ENCODE data around the gene SOX30.
A peak's percentile ranks its signal among the peaks of the same experiment; 100 is the strongest.

SOX30 gene

DNA sequence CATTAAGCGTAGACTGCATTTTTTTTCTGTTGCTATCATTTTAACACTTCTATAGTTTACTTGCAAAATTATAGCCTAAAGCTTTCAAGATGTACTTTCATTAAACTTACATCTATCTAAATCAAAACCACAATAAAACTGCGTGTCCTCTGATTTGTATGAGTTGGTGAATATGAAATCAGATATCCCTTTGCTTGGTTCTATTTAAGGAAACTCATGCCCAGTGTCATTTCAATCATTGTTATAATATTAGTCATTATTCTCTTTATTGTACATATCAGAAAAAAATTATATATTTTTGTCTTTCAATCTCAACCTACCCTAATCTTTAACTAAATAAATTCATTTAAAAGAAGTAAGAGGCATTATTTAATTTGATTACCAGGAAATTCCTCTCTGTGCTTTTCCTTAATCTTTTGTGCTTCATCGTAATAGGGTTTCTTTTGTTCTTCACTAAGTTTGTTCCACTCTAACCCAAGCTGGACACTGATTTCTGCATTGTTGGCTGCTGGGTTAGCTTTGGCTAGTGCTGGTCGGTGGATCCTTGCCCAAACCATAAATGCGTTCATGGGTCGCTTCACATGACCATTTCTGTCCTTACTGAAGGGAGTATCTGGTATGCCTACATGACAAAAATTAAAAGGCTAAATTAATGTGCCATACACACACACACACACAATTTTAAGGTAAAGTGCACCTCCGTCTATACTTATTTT is 3.8 kb downstream of the SOX30 start:
- H3K36me3 Mint-ChIP-seq: peaks cover 14 to 18% of the 10 kb centered on the region in 2 donors
- DNase-seq (no peak), ATAC-seq (replicated peaks) (no peak)
- no peak overlapping the region for H3K4me3 Mint-ChIP-seq
- peak overlapping the region; percentile 47 for H3K27ac Mint-ChIP-seq
- H3K27me3 Mint-ChIP-seq: no peaks in the 10 kb centered on the region
- peaks cover 20 to 43% of the 10 kb centered on the region in 2 donors for H3K4me1 Mint-ChIP-seq
- H3K9me3 Mint-ChIP-seq: peaks cover 10 to 14% of the 10 kb centered on the region in 2 donors

DNA sequence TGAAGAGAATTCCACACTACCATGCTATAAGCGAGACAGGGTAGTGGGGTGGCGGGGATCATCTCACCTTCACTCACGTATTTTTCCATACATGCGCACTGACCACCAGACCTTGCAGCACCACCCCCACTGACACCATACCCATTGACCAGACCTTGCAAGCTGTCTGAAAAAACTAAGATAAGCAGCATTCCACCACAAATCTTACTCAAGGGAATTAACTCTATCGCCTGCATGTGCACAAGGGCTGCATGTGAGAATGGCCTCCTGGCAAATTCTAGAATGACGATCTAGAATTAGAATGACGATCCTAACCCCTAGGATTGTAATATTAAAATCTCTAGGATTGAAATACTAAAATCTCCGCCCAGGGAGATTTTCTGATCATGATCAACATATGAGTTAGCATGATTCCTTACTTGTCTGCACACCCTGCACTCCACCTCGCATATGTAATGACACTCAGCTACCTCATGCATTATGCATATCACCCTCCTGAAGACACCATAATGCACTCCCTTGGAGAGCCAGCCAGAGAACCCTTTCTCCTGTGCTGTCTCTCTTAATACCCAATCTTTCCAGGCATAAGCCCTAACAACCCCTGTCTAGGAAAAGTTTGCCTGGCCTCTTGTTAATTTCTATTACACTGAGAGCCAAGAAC is 11.7 kb downstream of the SOX30 start:
- no peak overlapping the region for H3K4me3 Mint-ChIP-seq
- H3K4me1 Mint-ChIP-seq: peaks cover 3 to 25% of the 10 kb centered on the region in 2 donors
- no peaks in the 10 kb centered on the region for H3K9me3 Mint-ChIP-seq
- H3K36me3 Mint-ChIP-seq: no peaks in the 10 kb centered on the region
- DNase-seq: no peak
- no peak for ATAC-seq (replicated peaks)
- no peaks in the 10 kb centered on the region for H3K27me3 Mint-ChIP-seq
- no peak overlapping the region for H3K27ac Mint-ChIP-seq

DNA sequence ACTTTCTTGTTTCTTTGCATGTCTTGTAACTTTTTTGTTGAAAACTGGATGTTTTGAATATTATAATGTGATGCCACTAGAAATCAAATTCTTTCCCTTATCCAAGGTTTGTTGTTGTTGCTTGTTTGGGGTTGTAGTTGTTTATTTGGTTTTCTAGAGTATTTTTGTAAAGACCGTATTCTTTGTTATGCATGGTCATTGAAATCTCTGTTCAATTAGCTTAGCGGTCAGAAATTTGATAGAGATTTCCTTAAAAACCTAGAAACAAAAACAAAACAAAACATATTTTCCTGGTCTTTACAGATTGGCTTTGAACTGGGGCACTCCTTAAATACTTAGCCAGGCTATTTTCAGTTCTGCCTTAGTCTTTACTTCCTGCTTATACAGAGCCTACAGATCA is 21.9 kb downstream of the SOX30 start:
- peaks cover 3 to 12% of the 10 kb centered on the region in 2 donors for H3K4me1 Mint-ChIP-seq
- no peaks in the 10 kb centered on the region for H3K36me3 Mint-ChIP-seq
- no peak overlapping the region for H3K27ac Mint-ChIP-seq
- DNase-seq (no peak), ATAC-seq (replicated peaks) (no peak)
- peaks cover 0 to 2% of the 10 kb centered on the region in 2 donors for H3K9me3 Mint-ChIP-seq
- no peak overlapping the region for H3K4me3 Mint-ChIP-seq
- H3K27me3 Mint-ChIP-seq: no peaks in the 10 kb centered on the region

DNA sequence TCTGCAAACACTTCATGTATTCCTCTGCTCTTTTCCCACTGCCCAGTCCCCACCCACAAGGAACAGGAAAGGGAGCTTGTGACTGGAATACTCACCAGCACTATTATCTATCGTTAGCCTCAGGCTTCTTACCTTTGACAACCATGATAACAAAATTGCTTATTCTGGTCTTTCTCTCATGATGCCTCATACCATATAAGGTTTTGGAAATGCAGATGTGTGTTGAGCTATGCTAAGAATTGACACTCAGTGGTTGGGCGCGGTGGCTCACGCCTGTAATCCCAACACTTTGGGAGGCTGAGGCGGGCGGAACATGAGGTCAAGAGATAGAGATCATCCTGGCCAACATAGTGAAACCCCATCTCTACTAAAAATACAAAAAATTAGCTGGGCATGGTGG is 25.4 kb downstream of the SOX30 start:
- H3K4me3 Mint-ChIP-seq: no peak overlapping the region
- H3K27me3 Mint-ChIP-seq: no peaks in the 10 kb centered on the region
- H3K4me1 Mint-ChIP-seq: peaks cover 3 to 17% of the 10 kb centered on the region in 2 donors
- no peak overlapping the region for H3K27ac Mint-ChIP-seq
- peaks cover 0 to 7% of the 10 kb centered on the region in 2 donors for H3K9me3 Mint-ChIP-seq
- no peak for DNase-seq
- ATAC-seq (replicated peaks): no peak
- H3K36me3 Mint-ChIP-seq: no peaks in the 10 kb centered on the region

DNA sequence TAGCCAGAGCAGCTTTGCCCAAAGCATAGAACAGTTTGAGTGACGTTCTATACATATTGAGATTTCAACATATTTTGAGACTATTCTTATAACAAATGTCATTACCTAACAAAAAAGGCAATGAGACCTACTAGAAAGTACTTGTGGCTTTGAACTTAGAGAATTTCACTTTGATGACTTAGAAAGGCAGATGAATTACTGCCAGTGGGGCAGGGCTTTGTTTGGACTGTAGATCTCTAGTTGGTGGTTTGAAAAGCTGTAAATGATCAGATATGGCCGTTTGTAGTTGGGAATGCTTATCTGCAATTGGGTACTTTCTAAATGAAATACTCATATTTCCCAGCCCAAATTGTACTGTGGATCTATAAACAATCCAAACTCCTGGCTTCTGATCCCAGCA is 28.1 kb downstream of the SOX30 start:
- ATAC-seq (replicated peaks) (no peak), DNase-seq (no peak)
- H3K27me3 Mint-ChIP-seq: no peaks in the 10 kb centered on the region
- no peak overlapping the region for H3K4me3 Mint-ChIP-seq
- peaks cover 0 to 4% of the 10 kb centered on the region in 2 donors for H3K9me3 Mint-ChIP-seq
- H3K27ac Mint-ChIP-seq: no peak overlapping the region
- H3K4me1 Mint-ChIP-seq: peaks cover 5 to 18% of the 10 kb centered on the region in 2 donors
- H3K36me3 Mint-ChIP-seq: no peaks in the 10 kb centered on the region

DNA sequence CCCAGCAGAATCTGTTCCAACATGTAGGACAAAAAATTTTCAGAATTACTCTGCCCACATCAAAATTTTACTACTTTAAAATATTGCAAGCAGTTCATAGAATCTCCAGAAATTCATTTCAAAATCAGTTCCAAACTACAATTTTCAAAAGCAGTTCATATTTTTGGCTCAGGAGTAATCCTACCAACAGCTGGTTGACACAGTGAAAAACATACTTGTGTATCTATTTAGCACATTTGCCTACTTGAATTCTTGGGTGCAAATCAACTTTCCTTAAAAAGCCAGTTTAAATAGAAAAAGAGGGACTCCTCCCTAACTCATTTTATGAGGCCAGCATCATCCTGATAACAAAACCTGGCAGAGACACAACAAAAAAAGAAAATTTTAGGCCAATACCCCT is 31.5 kb downstream of the SOX30 start:
- ATAC-seq (replicated peaks) (no peak), DNase-seq (no peak)
- H3K36me3 Mint-ChIP-seq: no peaks in the 10 kb centered on the region
- no peaks in the 10 kb centered on the region for H3K27me3 Mint-ChIP-seq
- H3K4me3 Mint-ChIP-seq: no peak overlapping the region
- no peak overlapping the region for H3K27ac Mint-ChIP-seq
- H3K4me1 Mint-ChIP-seq: peaks cover 8 to 27% of the 10 kb centered on the region in 2 donors
- peaks cover 0 to 8% of the 10 kb centered on the region in 2 donors for H3K9me3 Mint-ChIP-seq

DNA sequence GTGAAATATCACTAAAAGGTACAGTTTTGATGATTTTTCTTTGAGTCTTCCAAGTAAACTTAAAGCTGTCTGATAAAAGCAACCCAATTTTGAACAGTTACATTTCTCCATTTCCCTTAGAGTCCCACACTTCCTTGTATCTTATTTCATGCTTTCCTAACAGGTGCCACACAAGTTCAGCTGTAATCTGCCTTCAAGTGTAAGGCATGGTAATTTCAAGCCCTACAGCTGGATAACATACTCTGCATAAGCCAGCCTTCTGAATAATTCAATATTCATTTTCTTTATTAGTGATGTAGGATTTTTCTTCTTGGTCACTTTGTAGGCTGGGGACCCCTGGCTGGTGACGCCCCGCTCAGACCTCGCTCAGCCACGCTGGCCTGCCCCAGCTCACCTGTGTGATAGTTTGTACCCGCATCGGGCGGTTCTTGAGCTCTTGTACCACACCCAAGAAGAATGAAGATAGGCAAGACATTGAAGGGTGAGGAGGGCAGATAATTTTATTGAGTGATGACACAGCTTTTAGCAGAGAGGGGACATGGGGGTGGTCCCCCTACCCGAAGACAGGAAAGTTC is 34.0 kb downstream of the SOX30 start:
- Mint-ChIP-seq H3K4me3 (no peak overlapping the region), H3K27ac (peak overlapping the region; percentile 52), H3K9me3 (peaks cover 0 to 8% of the 10 kb centered on the region in 2 donors), H3K27me3 (no peaks in the 10 kb centered on the region), H3K4me1 (peaks cover 16 to 38% of the 10 kb centered on the region in 2 donors), H3K36me3 (no peaks in the 10 kb centered on the region)
- no peak for ATAC-seq (replicated peaks)
- no peak for DNase-seq

DNA sequence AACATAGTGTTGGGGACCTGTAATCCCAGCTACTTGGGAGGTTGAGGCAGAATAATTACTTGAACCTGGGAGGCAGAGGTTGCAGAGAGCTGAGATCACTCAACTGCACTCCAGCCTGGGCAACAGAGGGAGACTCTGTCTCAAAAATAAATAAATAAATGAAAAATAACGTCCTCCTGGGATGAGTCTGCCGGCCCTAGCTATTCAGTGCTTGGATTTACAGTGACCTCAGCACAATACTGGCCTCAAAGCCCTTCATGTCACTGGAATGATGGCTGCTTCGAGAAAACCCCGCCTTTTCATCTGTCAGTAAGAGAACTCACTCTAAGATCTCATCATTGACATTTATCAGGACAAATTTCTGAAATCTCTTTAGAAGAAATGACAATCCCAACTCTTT is 35.5 kb downstream of the SOX30 start:
- ATAC-seq (replicated peaks) (no peak), DNase-seq (no peak)
- peaks cover 0 to 3% of the 10 kb centered on the region in 2 donors for H3K9me3 Mint-ChIP-seq
- no peak overlapping the region for H3K4me3 Mint-ChIP-seq
- H3K36me3 Mint-ChIP-seq: no peaks in the 10 kb centered on the region
- H3K27me3 Mint-ChIP-seq: no peaks in the 10 kb centered on the region
- peaks cover 22 to 51% of the 10 kb centered on the region in 2 donors for H3K4me1 Mint-ChIP-seq
- no peak overlapping the region for H3K27ac Mint-ChIP-seq

DNA sequence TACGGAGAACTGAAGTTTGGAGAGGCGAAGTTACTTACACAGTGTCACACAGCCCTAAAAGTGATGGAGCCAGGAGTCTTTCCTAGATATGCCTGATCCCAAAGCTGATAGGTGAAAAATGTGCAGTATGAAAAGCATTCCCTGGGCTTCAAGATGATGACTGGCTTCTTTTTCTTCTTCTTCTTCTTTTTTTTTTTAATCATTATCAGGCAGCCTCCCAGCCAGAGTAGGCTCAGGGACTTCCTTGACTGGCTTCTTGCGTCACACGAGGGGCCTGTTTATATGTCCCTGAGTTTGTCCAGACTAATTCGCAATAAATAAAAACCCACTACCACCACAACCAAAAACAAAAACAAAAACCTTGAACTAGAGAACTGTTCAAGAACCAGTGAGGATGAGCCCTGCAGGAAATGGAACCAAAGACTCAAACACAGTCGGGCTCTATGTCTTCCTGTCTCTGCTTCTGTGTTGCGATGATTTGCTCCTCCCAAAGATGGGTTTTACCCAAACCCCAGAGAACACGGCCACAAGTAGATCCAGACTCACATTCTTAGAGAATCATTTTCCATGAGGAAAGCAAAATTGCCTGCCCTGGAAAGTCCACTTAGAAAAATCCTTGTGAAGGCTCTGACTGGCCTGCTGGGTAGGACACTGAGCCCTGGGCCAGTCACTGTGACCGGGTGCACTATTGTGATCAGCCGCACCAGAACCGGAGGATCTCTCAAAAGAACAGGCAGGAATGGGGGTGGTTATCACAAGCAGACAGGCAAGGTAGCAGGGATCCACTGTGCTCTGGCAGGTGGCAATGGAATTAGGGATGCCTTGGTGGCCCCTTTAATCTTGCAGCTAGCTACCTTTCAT is 38.6 kb downstream of the SOX30 start:
- H3K4me1 Mint-ChIP-seq: peaks cover 31 to 55% of the 10 kb centered on the region in 2 donors
- H3K27me3 Mint-ChIP-seq: no peaks in the 10 kb centered on the region
- ATAC-seq (replicated peaks): no peak
- no peaks in the 10 kb centered on the region for H3K36me3 Mint-ChIP-seq
- H3K9me3 Mint-ChIP-seq: peaks cover 0 to 2% of the 10 kb centered on the region in 2 donors
- DNase-seq: no peak
- H3K27ac Mint-ChIP-seq: peak overlapping the region; percentile 53
- peak overlapping the region in 1 of 2 donors; percentile 1 for H3K4me3 Mint-ChIP-seq

DNA sequence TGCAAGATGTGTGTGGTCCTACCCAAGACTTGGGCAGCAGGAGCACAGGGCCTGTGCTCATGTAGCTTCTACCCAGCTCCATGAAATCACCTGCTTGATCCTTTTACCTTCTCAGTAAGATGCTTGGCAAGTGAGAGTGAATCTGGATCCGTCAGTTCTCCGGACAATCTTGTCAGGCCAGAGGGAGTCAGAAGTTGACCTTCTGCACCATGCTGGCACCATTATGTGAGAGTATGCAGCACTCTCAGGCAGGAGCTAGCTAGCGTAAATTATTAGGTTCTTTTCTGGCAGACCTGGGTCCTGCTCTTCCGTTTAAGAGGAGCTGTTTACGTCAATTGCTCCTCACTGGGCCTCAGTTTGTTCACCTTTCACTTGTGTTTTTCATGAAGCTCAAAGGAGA is 39.7 kb downstream of the SOX30 start:
- peak overlapping the region; percentile 56 for H3K27ac Mint-ChIP-seq
- H3K9me3 Mint-ChIP-seq: no peaks in the 10 kb centered on the region
- no peak overlapping the region for H3K4me3 Mint-ChIP-seq

DNA sequence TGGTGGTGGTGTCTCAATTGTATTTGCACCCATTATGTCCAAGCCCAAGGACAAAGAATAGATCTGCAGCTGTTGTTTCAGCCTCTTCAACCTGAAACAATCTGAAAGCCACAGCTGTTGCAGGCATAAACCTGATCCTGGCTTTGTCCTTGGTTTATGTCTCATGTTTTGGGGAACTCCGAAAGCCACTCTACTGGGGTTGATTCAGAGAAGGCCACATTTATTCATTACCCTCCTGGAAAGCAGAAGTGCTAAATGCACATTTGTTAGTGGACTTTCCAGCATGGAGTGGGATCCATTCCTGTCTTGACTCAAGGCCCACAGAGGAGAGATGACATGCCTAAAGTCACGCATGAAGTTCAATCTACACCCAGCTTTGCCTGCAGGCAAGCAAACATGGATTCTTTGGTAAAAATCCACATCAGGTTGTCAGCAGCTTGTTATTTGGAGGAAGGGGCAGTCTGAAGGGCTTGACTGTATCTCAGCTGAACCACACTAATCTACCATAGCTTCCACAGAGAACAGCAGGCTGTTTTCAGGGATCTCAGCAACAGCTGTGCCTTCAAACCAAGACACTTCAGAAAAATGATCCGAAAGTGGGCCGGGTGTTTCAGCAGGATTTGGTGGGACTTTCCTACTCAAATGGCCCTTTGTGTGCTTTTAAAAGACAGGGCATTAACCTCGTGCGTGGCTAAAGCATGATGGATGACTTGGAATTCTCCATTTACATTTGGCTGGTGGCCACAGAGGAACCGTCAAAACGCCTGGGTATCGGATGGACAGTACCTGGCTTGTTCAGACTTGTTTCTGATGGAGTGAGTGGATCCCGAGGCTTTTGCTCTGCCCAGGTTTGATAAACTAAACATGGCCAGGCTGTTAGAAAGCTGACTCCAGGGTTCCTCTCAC is 40.4 kb downstream of the SOX30 start:
- peak; percentile 68 for DNase-seq
- H3K4me1 Mint-ChIP-seq: peaks cover 39 to 67% of the 10 kb centered on the region in 2 donors
- no peaks in the 10 kb centered on the region for H3K36me3 Mint-ChIP-seq
- no peaks in the 10 kb centered on the region for H3K9me3 Mint-ChIP-seq
- H3K27me3 Mint-ChIP-seq: no peaks in the 10 kb centered on the region
- peak overlapping the region; percentile 26 for H3K27ac Mint-ChIP-seq
- peak; percentile 84 for ATAC-seq (replicated peaks)
- H3K4me3 Mint-ChIP-seq: no peak overlapping the region

More for the DNA sequence above, 39.7 kb downstream of the SOX30 start:
- DNase-seq (no peak), ATAC-seq (replicated peaks) (no peak)
- Mint-ChIP-seq H3K4me1 (peaks cover 36 to 60% of the 10 kb centered on the region in 2 donors), H3K36me3 (no peaks in the 10 kb centered on the region), H3K27me3 (no peaks in the 10 kb centered on the region)

DNA sequence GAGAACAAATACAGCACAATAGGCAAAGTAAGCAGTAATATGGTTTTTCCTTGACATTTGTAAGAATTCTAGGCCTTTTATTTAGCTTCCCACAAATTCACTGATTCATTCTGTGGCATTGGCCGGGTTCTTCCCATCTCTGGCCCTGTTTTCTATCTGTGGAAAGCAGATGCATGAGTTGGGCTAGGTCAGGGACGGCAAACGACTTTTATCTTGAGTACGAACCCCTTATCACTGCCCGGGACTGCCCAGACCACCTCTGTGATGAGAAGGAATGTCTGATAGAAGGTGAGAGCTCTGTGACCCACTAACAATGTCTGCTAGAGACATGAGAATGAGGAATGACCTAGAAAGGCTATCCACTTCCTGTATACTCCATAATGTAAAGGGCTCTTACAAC is 41.2 kb downstream of the SOX30 start:
- DNase-seq: no peak
- H3K9me3 Mint-ChIP-seq: no peaks in the 10 kb centered on the region
- H3K27ac Mint-ChIP-seq: peak overlapping the region; percentile 25
- ATAC-seq (replicated peaks): no peak
- H3K4me1 Mint-ChIP-seq: peaks cover 41 to 67% of the 10 kb centered on the region in 2 donors
- no peaks in the 10 kb centered on the region for H3K27me3 Mint-ChIP-seq
- H3K36me3 Mint-ChIP-seq: no peaks in the 10 kb centered on the region
- no peak overlapping the region for H3K4me3 Mint-ChIP-seq

DNA sequence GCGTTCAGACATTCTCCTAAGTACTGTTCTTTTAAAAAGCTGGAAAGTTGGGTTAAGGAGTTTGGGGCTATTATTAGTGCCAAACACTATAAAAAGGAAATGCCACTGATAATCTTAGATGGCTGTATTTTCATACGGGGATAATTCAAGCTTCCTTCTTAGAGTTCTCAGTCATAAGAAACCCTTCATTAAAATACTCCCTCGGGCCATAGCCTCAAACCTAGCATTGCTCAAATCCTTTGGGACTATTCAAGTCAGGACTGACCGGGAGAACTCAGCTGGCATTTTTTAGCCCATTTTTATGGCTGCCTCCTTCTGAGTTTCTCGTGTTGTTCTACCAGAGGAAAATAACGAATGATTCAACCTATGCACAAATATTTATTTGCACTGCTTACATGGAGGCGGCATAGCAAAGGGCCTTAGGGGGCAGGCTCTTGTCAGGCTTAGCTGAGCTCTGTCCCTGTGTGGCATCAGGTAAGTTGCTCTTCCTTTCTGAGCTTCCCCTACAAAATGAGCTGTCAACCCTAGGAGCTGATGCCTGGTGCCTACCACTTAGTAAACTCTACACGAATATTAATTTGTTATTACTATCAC is 43.2 kb downstream of the SOX30 start:
- Mint-ChIP-seq H3K4me3 (no peak overlapping the region), H3K4me1 (peaks cover 39 to 65% of the 10 kb centered on the region in 2 donors), H3K36me3 (no peaks in the 10 kb centered on the region), H3K9me3 (no peaks in the 10 kb centered on the region), H3K27ac (no peak overlapping the region), H3K27me3 (no peaks in the 10 kb centered on the region)
- ATAC-seq (replicated peaks) (no peak), DNase-seq (no peak)
